K562 (cell line): ENCODE data around the gene SPDYE4. TPM values are rescaled to one million over a fixed set of nuclear protein-coding genes. Genes with fewer than 3 reads are reported as not detected.

ENCODE experiments used
- ATAC-seq: fragments of 200-7000 bp; cut with Tn5 transposase; 3 replicates; pipeline ENCODE4 v1.9.1; 2020; ENCODE audit warnings: moderate library complexity
- BruUV-seq: library from RNA; stranded (reverse); fragments of 400-500 nt; replicated peaks from 2 replicates; lab custom pipeline; 2021; lab: Mats Ljungman, UMichigan
- CTCF ChIA-PET: fragments of 300-600 bp; formaldehyde crosslinking; extraction: SDS; loops from one replicate; lab custom pipeline; 2021; ENCODE audit warnings: low intra/inter-chr PET ratio; lab: Yijun Ruan, JAX
- POLR2A ChIA-PET: fragments of 300-600, 350-650 bp; sonication (Branson Sonifier 250); formaldehyde crosslinking; extraction: SDS; loops from one replicate; lab custom pipeline; 2021; ENCODE audit warnings: antibody characterized with exemption, inconsistent platforms; lab: Yijun Ruan, JAX
- DNase-seq, 4 experiments: peaks; one replicate each; pipeline versions ENCODE4 v3.0.0 to v3.0.0-alpha.2; 2011 to 2018; ENCODE audit warnings: low spot score in 3 of 4, mixed read lengths in 3 of 4; ENCODE audit errors: extremely low read depth in 1 of 4
- FAIRE-seq: peaks from 2 replicates; lab custom pipeline; 2011; peaks lifted over from hg19 to GRCh38; lab: Jason Lieb, UNC
- H2AFZ ChIP-seq: 2 replicates; pipeline ENCODE4 v1.6.0; 2011; ENCODE audit warnings: low read depth, low read length, control low read depth, inconsistent platforms
- H3K27ac ChIP-seq: fragments of 200-600 bp; 3 replicates; pipeline ENCODE4 v1.8.0; 2011; ENCODE audit warnings: low read depth, mild to moderate bottlenecking, control low read depth, inconsistent platforms, low read length, moderate library complexity, mixed read lengths; ENCODE audit errors: extremely low read depth
- H3K27me3 ChIP-seq, 2 experiments: fragments of 300-600 bp in 1 of 2; 2 replicates in 1 of 2; 3 replicates in 1 of 2; pipeline versions ENCODE4 v1.6.0 to v1.8.0; 2011; ENCODE audit warnings: inconsistent platforms in 2 of 2, low read length in 2 of 2, mild to moderate bottlenecking in 1 of 2, mixed read lengths in 1 of 2, moderate library complexity in 1 of 2; ENCODE audit not compliant: control insufficient read depth in 2 of 2, insufficient read depth in 2 of 2
- H3K36me3 ChIP-seq: fragments of 300-600 bp; 3 replicates; pipeline ENCODE4 v1.8.0; 2011; ENCODE audit warnings: mild to moderate bottlenecking, low read length, inconsistent platforms; ENCODE audit not compliant: control insufficient read depth, insufficient read depth
- H3K4me1 ChIP-seq, 2 experiments: fragments of 200-600 bp in 1 of 2; replicated peaks in 1 of 2; 2 replicates in 1 of 2; 3 replicates in 1 of 2; pipeline versions ENCODE4 v1.5.1 to v1.8.0; 2011; ENCODE audit warnings: inconsistent platforms in 2 of 2, low read length in 2 of 2, mild to moderate bottlenecking in 1 of 2, mixed read lengths in 1 of 2, moderate library complexity in 1 of 2; ENCODE audit not compliant: control insufficient read depth in 2 of 2, insufficient read depth in 2 of 2
- H3K4me2 ChIP-seq: 2 replicates; pipeline ENCODE4 v1.6.1; 2011; ENCODE audit warnings: low read length, control low read depth, inconsistent platforms, mixed read lengths; ENCODE audit not compliant: insufficient read depth
- H3K4me3 ChIP-seq: fragments of 200-600 bp; sonication (generic), shearing (Covaris generic); 2 replicates; pipeline ENCODE4 v1.5.1; 2016; ENCODE audit warnings: control low read depth, inconsistent platforms
- H3K79me2 ChIP-seq: fragments of 200-600 bp; 3 replicates; pipeline ENCODE4 v1.8.0; 2011; ENCODE audit warnings: low read length, inconsistent platforms; ENCODE audit not compliant: control insufficient read depth, insufficient read depth
- H3K9ac ChIP-seq, 2 experiments: 2 replicates each; pipeline versions ENCODE4 v1.6.0 to v1.6.1; 2011; ENCODE audit warnings: low read depth in 2 of 2, low read length in 2 of 2, control low read depth in 1 of 2, inconsistent platforms in 1 of 2, mild to moderate bottlenecking in 1 of 2, mixed read lengths in 1 of 2; ENCODE audit not compliant: insufficient read depth in 1 of 2
- H3K9me1 ChIP-seq: one replicate; pipeline ENCODE4 v1.6.0; 2011; ENCODE audit warnings: inconsistent platforms, mild to moderate bottlenecking, low read length, moderate library complexity; ENCODE audit not compliant: control insufficient read depth, insufficient read depth
- H3K9me3 ChIP-seq: replicated peaks from 2 replicates; pipeline ENCODE4 v1.5.1; 2011; ENCODE audit warnings: low read depth, low read length, inconsistent platforms; ENCODE audit not compliant: control insufficient read depth, insufficient read depth
- H4K20me1 ChIP-seq: replicated peaks from 2 replicates; pipeline ENCODE4 v1.6.1; 2011; ENCODE audit warnings: low read length, inconsistent platforms, mixed read lengths; ENCODE audit not compliant: control insufficient read depth, insufficient read depth
- CCNT2 ChIP-seq: IDR thresholded peaks from 2 replicates; pipeline ENCODE4 v1.6.1; 2011; ENCODE audit warnings: borderline replicate concordance, low read depth, mild to moderate bottlenecking, moderate library complexity, mixed read lengths, low read length; ENCODE audit not compliant: insufficient read length; ENCODE audit errors: extremely low read depth
- ETV6 ChIP-seq, 3 experiments: fragments of 150-350 bp in 1 of 3; sonication (generic) in 1 of 3; formaldehyde crosslinking in 1 of 3; IDR thresholded peaks; 2 replicates each; pipeline versions ENCODE4 v1.6.1 to v1.8.0; 2014 to 2022; ENCODE audit warnings: borderline replicate concordance in 2 of 3, low read depth in 2 of 3, antibody characterized with exemption in 1 of 3, low read length in 1 of 3, mild to moderate bottlenecking in 1 of 3, missing genetic modification reagents in 1 of 3
- RBM22 ChIP-seq: fragments of 200-400 bp; formaldehyde crosslinking; IDR thresholded peaks from 2 replicates; pipeline ENCODE4 v1.6.1; 2018; ENCODE audit warnings: low read length, low read depth; ENCODE audit not compliant: poor library complexity, severe bottlenecking
- SLC30A9 ChIP-seq: fragments of 250-450 bp; sonication (Bioruptor Pico); IDR thresholded peaks from 2 replicates; pipeline ENCODE4 v1.8.0; 2022; ENCODE audit warnings: mild to moderate bottlenecking, moderate library complexity
- ZKSCAN1 ChIP-seq: fragments of 150-350 bp; IDR thresholded peaks from 2 replicates; pipeline ENCODE4 v1.6.1; 2016; ENCODE audit warnings: low read depth, low read length
- ZNF184 ChIP-seq: sonication (generic); formaldehyde crosslinking; IDR thresholded peaks from 2 replicates; pipeline ENCODE4 v1.5.0; 2020; ENCODE audit warnings: missing genetic modification reagents
- ZNF253 ChIP-seq: fragments of 250-450 bp; sonication (Bioruptor Pico); conservative IDR thresholded peaks from 2 replicates; pipeline ENCODE4 v1.6.1; 2021; ENCODE audit warnings: mild to moderate bottlenecking
- WGBS: fragments of 100-300 bp; shearing (Covaris generic); methylation state at CpG from one replicate; pipeline ENCODE4 v1.1.6; 2016; ENCODE audit warnings: low coverage, mixed read lengths; ENCODE audit not compliant: insufficient coverage; ENCODE audit errors: missing lambda C conversion rate; 5-methylcytosine and 5-hydroxymethylcytosine counted together
- in situ Hi-C: fragments of 300-500 bp; cut with MboI; formaldehyde crosslinking; loops from 4 replicates; pipeline ENCODE4 v1.15.0; 2018; ENCODE audit warnings: inconsistent platforms, mixed read lengths
- intact Hi-C: fragments of 100-400 bp; cut with micrococcal nuclease; formaldehyde crosslinking; loops from 2 replicates; pipeline ENCODE4 v1.14.2; 2022
- polyA plus RNA-seq, 8 experiments: library from polyadenylated mRNA; depleted of rRNA in 4 of 8; stranded (reverse) in 5 of 8; unstranded in 3 of 8; fragments of >200 nt; fragmentation: Nextera tagmentation in 2 of 8; fragmentation: Illumina TruSeq in 1 of 8; extraction: Ambion mirVana in 2 of 8; extraction: Trizol in 1 of 8; gene quantifications; 2 replicates each; pipeline versions ENCODE4 v1.2.1 to v1.2.3, GENCODE V29; 2011 to 2014; ENCODE audit warnings: inconsistent platforms in 1 of 8, missing spikeins in 1 of 8
- total RNA-seq, 7 experiments: library from RNA; depleted of rRNA in 6 of 7; stranded (reverse); fragments of >200 nt in 6 of 7; fragmentation: Illumina TruSeq in 2 of 7; extraction: Trizol in 2 of 7; gene quantifications; 2 replicates each; pipeline versions ENCODE4 v1.2.1 to v1.2.3, GENCODE V29; 2011 to 2021; ENCODE audit warnings: low replicate concordance in 1 of 7

The SPDYE4 gene
- total and polyA plus RNA-seq, 9 of the 15 experiments (the other 6 are each of a cell fraction or from before 2014, with no cell fraction given) = not detected

DNA sequence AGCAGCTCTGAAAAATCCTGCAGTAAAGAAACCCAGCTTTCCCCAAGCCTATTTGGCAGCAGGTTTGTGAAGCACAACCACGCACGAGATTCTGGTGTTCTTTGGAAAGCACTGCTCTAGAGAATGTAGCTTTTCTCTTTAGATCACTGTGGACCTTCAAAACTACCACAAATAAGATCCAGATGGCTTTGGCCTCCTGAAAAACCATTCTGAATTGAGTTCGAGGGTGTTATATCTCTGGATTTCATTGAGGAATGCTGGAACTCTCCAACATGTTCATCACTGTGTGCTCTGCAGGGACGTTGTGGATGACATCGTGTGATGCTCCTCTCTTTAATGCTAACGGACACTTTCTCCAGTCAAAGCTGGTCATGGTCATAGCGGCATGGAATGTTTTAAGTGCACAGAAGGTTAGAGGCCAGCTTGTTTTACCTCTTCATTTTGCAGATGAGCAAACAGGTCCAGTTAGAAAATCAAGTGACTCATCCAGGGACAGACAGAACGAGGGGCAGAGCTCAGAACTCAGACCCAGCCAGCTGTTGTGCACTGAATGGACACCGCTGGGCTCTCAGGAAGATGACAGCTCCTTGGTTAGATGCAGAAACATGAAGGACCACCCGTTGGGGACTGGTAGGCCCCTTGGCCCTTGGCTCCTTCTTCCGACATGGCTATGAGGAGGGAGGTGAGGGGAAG is 50.9 kb downstream of the SPDYE4 start:
- Histone ChIP-seq H3K27ac (no peak overlapping the region), H2AFZ (no peak overlapping the region), H3K4me3 (no peak overlapping the region), H3K27me3 (peaks cover 0 to 12% of the 10 kb centered on the region in 2 experiments; a peak in 1 of 5 replicates), H3K4me1 (no peaks in the 10 kb centered on the region), H3K36me3 (no peaks in the 10 kb centered on the region), H3K9me3 (no peaks in the 10 kb centered on the region), H4K20me1 (no peaks in the 10 kb centered on the region), H3K4me2 (no peak overlapping the region), H3K9me1 (no peaks in the 10 kb centered on the region), H3K79me2 (no peaks in the 10 kb centered on the region), H3K9ac (no peak overlapping the region)
- WGBS = 2% methylated on average over 10 of the region's 11 CpGs
- FAIRE-seq = no peak
- no TSS peak for BruUV-seq
- no peak for DNase-seq
- TF ChIP-seq CCNT2 (no peak), ZNF184 (no peak)
- no peak for ATAC-seq
- POLR2A ChIA-PET = interaction anchor here (0.7 to 1.2 kb wide), 2 partner anchors 10 to 33 kb away, joined by 3 read pairs; no protein-coding TSS in a partner anchor
- in situ Hi-C loops (no loop called here), intact Hi-C loops (no loop called here)
- CTCF ChIA-PET = no interaction called here

DNA sequence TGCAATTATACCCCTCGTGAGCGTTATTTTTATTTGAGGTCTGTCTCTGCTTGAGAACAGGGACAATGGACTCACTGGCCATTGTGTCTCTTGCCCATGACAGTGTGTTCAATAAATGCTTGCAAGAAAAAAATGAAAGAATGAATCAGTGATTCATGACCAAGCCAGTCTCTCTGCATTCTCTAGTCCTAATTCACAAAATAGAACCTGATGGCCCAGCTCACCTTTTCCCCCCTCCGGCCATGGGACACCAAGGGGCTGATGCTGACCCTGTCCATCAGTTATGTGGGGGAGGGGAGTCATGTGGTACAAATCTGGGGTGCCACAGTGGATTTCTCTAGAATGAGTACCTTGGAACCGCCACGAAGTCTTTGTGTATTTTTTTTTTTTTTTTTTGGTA is 51.9 kb downstream of the SPDYE4 start:
- 0% methylated on average over 3 of the region's 5 CpGs for WGBS
- no peaks in the 10 kb centered on the region for H3K79me2 ChIP-seq
- no peaks in the 10 kb centered on the region for H3K9me1 ChIP-seq
- DNase-seq (no peak), ATAC-seq (no peak), FAIRE-seq (no peak)
- H3K4me1 ChIP-seq = no peaks in the 10 kb centered on the region
- CTCF ChIA-PET = no interaction called here
- intact Hi-C loops (no loop called here), in situ Hi-C loops (no loop called here)
- no TSS peak for BruUV-seq
- H3K4me3 ChIP-seq = no peak overlapping the region
- no peaks in the 10 kb centered on the region for H3K9me3 ChIP-seq
- no peak overlapping the region for H3K4me2 ChIP-seq
- POLR2A ChIA-PET = no interaction called here
- no peak overlapping the region for H3K27ac ChIP-seq
- H4K20me1 ChIP-seq = no peaks in the 10 kb centered on the region
- peaks cover 0 to 14% of the 10 kb centered on the region in 2 experiments; a peak in 1 of 5 replicates for H3K27me3 ChIP-seq
- no peak overlapping the region for H3K9ac ChIP-seq
- no peak overlapping the region for H2AFZ ChIP-seq
- TF ChIP-seq ETV6 (IDR thresholded peaks at IDR 0.05; ENCODE audit: borderline replicate concordance in 1 of 2, low read depth in 2 of 2, low read length in 1 of 2) = no peak
- no peak for TF ChIP-seq ETV6 (CRISPR knock-in tag; IDR thresholded peaks at IDR 0.05; ENCODE audit: borderline replicate concordance)
- TF ChIP-seq RBM22 = no peak
- TF ChIP-seq ZNF253 (CRISPR knock-in tag) = no peak
- no peak for TF ChIP-seq SLC30A9
- no peak for TF ChIP-seq ZKSCAN1
- TF ChIP-seq, all 486 proteins: peak for 0
- no peaks in the 10 kb centered on the region for H3K36me3 ChIP-seq
